HUES48 (cell line): ENCODE data around the gene OR7C1.
"Not testable (repeated sequence)": the region's sequence is repeated elsewhere in the genome, so short reads cannot be mapped to it uniquely, and the experiment has no call there.

Experiments
- H3K27ac ChIP-seq: one replicate; pipeline ENCODE4 v1.7.0; 2013; ENCODE audit warnings: low read depth, low read length, inconsistent platforms
- H3K27me3 ChIP-seq: 2 replicates; pipeline ENCODE4 v1.6.1; 2013; ENCODE audit warnings: mild to moderate bottlenecking, low read length; ENCODE audit not compliant: control insufficient read depth, insufficient read depth
- H3K36me3 ChIP-seq: 2 replicates; pipeline ENCODE4 v1.6.1; 2013; ENCODE audit warnings: low read length; ENCODE audit not compliant: control insufficient read depth, insufficient read depth
- H3K4me1 ChIP-seq: 2 replicates; pipeline ENCODE4 v1.6.1; 2013; ENCODE audit warnings: mild to moderate bottlenecking, low read length; ENCODE audit not compliant: control insufficient read depth, insufficient read depth
- H3K4me3 ChIP-seq: 2 replicates; pipeline ENCODE4 v1.5.1; 2013; ENCODE audit warnings: mild to moderate bottlenecking, low read depth, low read length
- H3K9ac ChIP-seq: 2 replicates; pipeline ENCODE4 v1.6.1; 2013; ENCODE audit warnings: mild to moderate bottlenecking, low read depth, low read length, moderate library complexity
- H3K9me3 ChIP-seq: 2 replicates; pipeline ENCODE4 v1.6.1; 2013; ENCODE audit warnings: low read length; ENCODE audit not compliant: control insufficient read depth, insufficient read depth

The OR7C1 gene

DNA sequence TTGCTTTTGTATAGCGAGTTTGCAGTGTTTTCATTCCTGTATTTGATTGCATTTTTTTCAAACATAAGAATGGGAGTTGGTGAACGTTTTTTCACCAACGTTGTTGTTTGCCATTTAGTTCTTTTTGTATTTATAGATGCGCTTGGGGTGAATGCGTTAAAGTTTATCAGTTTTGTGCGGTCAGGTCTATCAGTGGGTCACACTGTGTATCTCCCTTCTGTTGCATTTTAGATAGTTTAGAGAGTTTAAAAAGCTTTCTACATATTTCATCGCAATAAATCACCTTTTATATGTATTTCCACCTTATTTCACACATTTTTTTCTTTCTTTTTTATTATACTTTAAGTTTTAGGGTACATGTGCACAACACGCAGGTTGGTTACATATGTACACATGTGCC lies 16.4 kb downstream of the OR7C1 start:
- Histone ChIP-seq H3K36me3 (no peaks in the 10 kb centered on the region), H3K4me3 (no peak overlapping the region), H3K4me1 (no peaks in the 10 kb centered on the region), H3K9me3 (peaks cover 25% of the 10 kb centered on the region), H3K27ac (no peak overlapping the region), H3K27me3 (no peaks in the 10 kb centered on the region), H3K9ac (no peak overlapping the region)

DNA sequence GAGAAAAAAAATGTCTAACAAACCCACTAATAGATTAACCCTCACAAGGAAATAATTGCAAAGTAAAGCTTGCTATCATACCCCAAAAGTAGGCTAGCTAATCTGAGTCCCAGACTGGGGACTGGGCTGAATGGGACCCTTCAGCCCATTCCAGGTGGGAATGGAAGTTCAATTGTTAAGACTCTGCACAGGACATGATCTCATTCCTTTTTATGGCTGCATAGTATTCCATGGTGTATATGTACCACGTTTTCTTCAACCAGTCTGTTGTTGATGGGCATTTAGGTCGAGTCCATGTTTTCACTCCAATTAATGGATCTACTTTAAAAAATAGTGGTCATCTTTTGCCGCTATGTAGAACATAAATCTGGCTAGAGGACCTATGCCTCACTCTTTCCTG lies 17.9 kb downstream of the OR7C1 start:
- Histone ChIP-seq H3K4me3 (no peak overlapping the region), H3K4me1 (no peaks in the 10 kb centered on the region), H3K9me3 (peaks cover 25% of the 10 kb centered on the region), H3K36me3 (no peaks in the 10 kb centered on the region), H3K9ac (no peak overlapping the region), H3K27me3 (no peaks in the 10 kb centered on the region), H3K27ac (no peak overlapping the region)

DNA sequence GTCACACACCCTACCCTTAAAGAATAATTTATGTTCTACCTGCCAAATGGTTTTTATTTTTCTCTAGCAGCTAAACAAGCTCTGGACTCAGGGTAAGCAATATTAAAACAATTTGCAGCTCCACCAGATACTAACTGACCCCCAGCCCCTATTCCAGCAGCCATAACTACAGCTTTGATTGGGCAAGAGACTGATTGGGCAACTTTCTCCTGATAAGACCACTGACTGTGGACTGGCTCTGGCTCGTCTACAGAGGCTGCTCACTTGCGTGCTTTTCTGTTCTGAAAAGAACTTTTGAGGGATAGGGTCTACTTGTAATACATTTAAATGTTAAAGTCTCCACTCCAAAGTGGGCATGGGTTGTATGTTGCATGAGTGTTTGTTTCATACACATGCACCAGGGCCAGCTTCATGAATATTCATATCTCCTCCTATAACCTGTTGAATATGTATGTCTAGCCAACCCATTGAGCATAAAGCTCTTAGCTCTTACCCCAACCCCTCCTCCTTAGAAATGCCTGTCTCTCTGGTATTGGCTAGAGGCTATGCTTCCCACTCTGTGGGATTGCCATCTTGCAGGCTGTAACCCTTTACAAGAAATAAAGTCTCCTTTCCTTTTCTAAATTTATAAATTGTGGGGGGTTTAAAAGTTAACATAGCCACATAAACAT lies 19.9 kb downstream of the OR7C1 start:
- Histone ChIP-seq H3K9me3 (peaks cover 14% of the 10 kb centered on the region), H3K27me3 (no peaks in the 10 kb centered on the region), H3K4me1 (no peaks in the 10 kb centered on the region), H3K27ac (no peak overlapping the region), H3K9ac (no peak overlapping the region), H3K4me3 (no peak overlapping the region), H3K36me3 (no peaks in the 10 kb centered on the region)

DNA sequence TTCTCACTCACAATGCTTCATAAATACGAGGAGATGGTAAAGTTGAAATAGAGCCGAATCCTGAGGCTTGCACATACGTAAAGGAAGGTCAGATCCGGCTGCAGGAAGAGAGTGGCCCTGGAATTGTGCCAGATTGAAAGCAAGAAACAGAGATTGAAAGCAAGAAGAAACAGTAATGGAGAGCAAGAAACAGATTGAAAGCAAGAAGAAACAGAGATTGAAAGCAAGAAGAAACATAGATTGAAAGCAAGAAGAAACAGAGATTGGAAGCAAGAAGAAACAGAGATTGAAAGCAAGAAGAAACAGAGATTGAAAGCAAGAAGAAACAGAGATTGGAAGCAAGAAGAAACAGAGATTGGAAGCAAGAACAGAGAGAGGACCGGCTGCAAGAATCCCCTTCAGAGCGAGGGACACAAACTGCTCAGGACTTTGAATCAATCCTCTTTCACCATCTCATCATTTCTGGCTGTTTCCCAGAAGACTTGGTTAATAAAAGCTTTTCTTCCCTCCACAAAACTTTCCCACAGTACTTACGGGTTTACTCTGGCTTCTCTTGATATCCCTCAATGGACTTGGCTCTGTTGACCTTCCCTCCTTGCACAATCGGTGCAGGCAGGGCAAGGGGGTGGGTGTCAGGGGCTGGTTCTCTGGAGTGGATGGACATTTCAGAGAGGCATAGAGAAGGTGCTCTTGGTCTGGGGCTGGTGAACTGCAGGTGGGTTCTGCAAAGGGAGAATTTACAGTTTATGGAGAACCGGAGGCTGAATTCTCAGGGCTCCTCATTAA lies 25.5 kb downstream of the OR7C1 start:
- Histone ChIP-seq H3K4me1 (peaks cover 2% of the 10 kb centered on the region; the same call in 1 of the 2 replicates), H3K27ac (no peak overlapping the region), H3K27me3 (no peaks in the 10 kb centered on the region), H3K36me3 (no peaks in the 10 kb centered on the region), H3K4me3 (no peak overlapping the region), H3K9me3 (peaks cover 6% of the 10 kb centered on the region; the same call in 1 of the 2 replicates), H3K9ac (no peak overlapping the region)

DNA sequence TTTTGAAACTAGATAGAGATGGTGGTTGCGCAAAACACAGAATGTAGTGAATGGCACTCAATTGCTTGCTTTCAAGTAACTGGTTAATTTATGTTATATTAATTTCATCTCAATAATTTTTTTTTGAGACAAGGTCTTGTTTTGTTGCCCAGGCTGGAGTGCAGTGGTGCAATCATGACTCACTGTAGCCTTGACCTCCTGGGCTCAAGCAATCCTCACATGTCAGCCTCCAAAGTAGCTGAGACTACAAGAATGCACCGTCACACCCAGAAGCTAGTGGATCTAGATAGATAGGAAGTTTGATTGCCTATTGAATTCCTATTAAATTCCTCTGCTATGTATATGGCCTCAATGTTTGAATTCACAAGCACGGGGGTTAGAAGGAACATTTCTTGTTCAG lies 30.2 kb downstream of the OR7C1 start:
- peaks cover 7% of the 10 kb centered on the region for H3K4me1 ChIP-seq
- H3K9me3 ChIP-seq, result peaks cover 4% of the 10 kb centered on the region
- no peak overlapping the region for H3K27ac ChIP-seq
- H3K9ac ChIP-seq, result no peak overlapping the region
- no peaks in the 10 kb centered on the region for H3K36me3 ChIP-seq
- H3K4me3 ChIP-seq, result no peak overlapping the region
- no peaks in the 10 kb centered on the region for H3K27me3 ChIP-seq

DNA sequence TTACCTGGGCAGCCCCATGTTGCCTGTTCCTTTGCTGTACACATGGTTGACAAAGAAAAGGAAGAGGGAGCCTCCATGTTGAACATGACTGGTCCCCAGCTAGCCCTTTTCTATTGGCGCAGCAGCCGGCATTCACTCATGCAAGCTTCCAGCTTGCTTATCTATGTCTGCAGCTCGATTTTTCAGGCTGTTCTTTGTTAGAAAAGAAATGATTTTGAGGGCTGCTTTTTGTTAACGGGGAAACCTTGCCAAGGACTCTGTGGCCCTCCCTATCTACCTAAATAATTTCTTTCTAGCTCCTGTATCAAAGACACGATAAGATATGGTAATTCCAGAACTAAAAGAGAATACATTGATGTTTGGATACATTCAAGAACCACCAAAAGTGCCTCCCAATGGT lies 36.2 kb downstream of the OR7C1 start:
- no peak overlapping the region for H3K4me3 ChIP-seq
- no peaks in the 10 kb centered on the region for H3K4me1 ChIP-seq
- no peaks in the 10 kb centered on the region for H3K36me3 ChIP-seq
- H3K27me3 ChIP-seq, result no peaks in the 10 kb centered on the region
- peaks cover 9% of the 10 kb centered on the region; the same call in 1 of the 2 replicates for H3K9me3 ChIP-seq
- no peak overlapping the region for H3K9ac ChIP-seq
- H3K27ac ChIP-seq, result no peak overlapping the region

DNA sequence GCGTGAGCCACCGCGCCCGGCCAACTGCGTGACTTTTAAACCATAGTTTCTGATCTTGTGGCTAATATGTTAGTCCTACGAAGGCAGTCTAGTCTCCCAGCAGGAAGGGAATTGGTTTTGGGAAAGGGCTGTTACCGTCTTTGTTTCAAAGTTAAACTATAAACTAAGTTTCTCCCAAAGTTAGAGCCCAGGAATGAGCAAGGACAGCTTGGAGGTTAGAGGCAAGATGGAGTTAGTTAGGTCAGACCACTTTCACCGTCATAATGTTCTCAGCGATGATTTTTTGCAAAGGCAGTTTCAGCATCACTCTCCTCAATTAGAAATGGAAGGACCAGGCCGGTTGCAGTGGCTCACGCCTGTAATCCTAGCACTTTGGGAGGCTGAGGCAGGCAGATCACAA lies 39.0 kb downstream of the OR7C1 start:
- Histone ChIP-seq H3K4me1 (no peaks in the 10 kb centered on the region), H3K27me3 (no peaks in the 10 kb centered on the region), H3K27ac (no peak overlapping the region), H3K9me3 (peaks cover 6% of the 10 kb centered on the region; the same call in 1 of the 2 replicates), H3K9ac (no peak overlapping the region), H3K4me3 (no peak overlapping the region), H3K36me3 (no peaks in the 10 kb centered on the region)

DNA sequence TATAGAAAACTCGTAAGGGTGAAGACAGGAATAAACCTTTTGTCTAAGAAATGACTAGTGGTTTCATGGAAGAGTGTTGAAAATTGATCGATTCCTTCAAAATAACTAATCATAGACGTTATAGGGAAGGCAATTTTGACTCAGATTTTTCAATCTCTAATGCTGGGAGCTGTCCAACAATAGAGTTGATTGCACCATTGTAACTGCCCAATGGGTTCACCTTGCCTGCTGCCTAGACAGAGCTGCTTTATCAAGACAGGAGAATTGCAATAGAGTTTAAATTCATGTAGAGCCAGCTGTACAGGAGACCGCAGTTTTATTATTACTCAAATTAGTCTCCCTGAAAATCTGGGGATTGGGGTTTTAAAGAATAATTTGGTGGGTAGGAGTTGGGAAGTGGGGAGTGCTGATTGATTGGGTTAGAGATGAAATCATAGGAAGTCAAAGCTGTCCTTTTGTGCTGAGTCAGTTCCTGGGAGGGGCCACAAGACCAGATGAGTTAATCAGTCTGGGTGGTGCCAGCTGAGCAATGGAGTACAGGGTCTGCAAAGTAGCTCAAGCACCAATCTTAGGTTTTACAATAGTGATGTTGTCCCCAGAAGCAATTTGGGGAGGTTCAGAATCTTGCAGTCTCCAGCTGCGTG lies 39.8 kb downstream of the OR7C1 start:
- no peak overlapping the region for H3K27ac ChIP-seq
- no peak overlapping the region for H3K4me3 ChIP-seq
- no peaks in the 10 kb centered on the region for H3K4me1 ChIP-seq
- 0 out of 2 replicates have a peak, but pooled peaks cover 6% of the 10 kb centered on the region for H3K9me3 ChIP-seq
- H3K9ac ChIP-seq, result no peak overlapping the region
- no peaks in the 10 kb centered on the region for H3K36me3 ChIP-seq
- no peaks in the 10 kb centered on the region for H3K27me3 ChIP-seq

DNA sequence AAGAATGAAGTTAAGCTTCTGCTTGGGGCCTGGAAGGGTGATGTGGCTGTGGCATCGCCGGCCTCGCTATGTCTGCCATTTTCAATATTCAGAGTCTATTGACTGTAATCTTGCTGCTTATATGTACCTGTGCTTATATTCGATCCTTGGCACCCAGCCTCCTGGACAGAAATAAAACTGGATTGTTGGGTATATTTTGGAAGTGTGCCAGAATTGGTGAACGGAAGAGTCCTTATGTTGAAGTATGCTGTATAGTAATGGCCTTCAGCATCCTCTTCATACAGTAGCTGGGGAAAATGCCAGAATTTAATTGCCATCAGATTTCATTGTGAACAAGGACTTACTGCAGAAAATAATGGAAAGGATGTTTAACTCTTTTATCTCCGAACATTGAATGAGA lies 42.7 kb downstream of the OR7C1 start:
- not testable (repeated sequence) for H3K4me1 ChIP-seq, H3K27me3 ChIP-seq, H3K4me3 ChIP-seq, H3K27ac ChIP-seq, H3K9me3 ChIP-seq, H3K36me3 ChIP-seq, H3K9ac ChIP-seq

DNA sequence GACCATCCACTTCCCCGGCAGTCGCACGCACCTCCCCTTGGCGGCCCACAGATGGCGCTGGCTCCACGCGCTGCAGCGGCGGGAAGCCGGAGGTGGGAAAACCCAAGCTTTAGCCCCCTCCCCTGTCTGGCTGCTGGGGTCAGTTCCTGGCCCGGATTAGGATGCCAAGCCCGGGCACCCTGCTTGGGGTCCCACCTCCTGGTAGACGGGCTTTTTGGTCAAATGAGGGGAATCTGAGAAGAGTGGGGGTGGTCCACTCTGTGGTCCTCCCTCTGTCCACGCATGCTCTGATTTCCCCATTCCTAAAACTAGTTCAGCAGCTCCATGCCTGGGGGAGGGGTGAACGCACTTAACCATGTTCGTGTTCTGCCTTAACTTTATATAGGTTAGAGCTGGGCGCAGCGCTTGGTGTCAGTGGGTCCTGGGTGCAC lies 48.5 kb downstream of the OR7C1 start:
- peak overlapping the region; percentile 20; the same call in 1 of the 2 replicates for H3K4me3 ChIP-seq
- H3K27ac ChIP-seq, result no peak overlapping the region
- peaks cover 3% of the 10 kb centered on the region; the same call in 1 of the 2 replicates for H3K4me1 ChIP-seq
- no peaks in the 10 kb centered on the region for H3K27me3 ChIP-seq
- H3K9ac ChIP-seq, result no peak overlapping the region
- no peaks in the 10 kb centered on the region for H3K36me3 ChIP-seq
- no peaks in the 10 kb centered on the region for H3K9me3 ChIP-seq
